Measurements from ENCODE around the gene GRB7. TPM values are rescaled to one million over a fixed set of nuclear protein-coding genes. Genes with fewer than 3 reads are reported as not detected.

The GRB7 gene
- total and polyA plus RNA-seq, 10 donors = 0.04 to 1.9 (median 0.51) TPM; not detected in 1

DNA sequence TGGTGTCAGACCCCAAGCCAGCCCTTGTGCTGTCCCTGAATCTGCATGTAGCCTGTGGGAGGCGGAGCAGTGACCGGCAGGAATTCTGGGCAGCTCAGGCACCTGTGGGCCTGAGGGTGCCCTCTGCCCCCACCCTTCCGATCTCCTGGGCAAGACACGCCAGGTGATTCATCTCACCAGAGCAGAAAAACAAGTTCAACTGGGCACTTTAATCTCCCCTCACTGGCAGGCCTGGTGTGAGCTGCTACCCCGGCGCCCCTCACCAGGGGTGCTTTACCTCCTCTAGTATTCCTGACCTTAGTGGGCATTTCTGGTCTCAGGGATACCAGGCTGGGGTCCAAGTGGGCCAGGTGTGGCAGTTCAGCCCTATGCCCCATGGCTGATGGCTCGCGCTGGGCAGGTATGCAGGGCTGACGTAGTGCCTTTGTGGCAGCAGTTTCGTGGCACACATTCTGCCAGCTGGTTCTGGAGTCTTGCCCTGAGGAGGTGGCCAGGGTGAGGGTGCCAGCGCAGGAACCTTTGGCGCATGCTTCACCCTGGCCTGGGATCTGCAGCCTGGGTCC lies 31.9 kb upstream of the GRB7 start:
- intact Hi-C loops (cut with DNase I; ENCODE audit: low total_unique reads) = no loop called here
- Histone ChIP-seq H3K27me3 (replicated peaks in 1 of 7) (peaks cover 0 to 14% (median 5%) of the 10 kb centered on the region in 7 donors), H3K36me3 (peaks cover 0 to 30% (median 0%) of the 10 kb centered on the region in 6 donors), H3K4me3 (no peak overlapping the region), H3K9me3 (no peaks in the 10 kb centered on the region), H3K4me1 (peaks cover 0 to 15% (median 0%) of the 10 kb centered on the region in 6 donors), H3K27ac (no peak overlapping the region)
- 91 to 97% (median 94%) methylated on average over 4 to 12 of the region's 12 CpGs for WGBS, 5 donors
- DNase-seq = no peak
- TF ChIP-seq, protein P1, sequence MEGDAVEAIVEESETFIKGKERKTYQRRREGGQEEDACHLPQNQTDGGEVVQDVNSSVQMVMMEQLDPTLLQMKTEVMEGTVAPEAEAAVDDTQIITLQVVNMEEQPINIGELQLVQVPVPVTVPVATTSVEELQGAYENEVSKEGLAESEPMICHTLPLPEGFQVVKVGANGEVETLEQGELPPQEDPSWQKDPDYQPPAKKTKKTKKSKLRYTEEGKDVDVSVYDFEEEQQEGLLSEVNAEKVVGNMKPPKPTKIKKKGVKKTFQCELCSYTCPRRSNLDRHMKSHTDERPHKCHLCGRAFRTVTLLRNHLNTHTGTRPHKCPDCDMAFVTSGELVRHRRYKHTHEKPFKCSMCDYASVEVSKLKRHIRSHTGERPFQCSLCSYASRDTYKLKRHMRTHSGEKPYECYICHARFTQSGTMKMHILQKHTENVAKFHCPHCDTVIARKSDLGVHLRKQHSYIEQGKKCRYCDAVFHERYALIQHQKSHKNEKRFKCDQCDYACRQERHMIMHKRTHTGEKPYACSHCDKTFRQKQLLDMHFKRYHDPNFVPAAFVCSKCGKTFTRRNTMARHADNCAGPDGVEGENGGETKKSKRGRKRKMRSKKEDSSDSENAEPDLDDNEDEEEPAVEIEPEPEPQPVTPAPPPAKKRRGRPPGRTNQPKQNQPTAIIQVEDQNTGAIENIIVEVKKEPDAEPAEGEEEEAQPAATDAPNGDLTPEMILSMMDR (IDR thresholded peaks at IDR 0.05 in 8 of 11, conservative IDR thresholded peaks at IDR 0.05 in 3 of 11) = no peak

DNA sequence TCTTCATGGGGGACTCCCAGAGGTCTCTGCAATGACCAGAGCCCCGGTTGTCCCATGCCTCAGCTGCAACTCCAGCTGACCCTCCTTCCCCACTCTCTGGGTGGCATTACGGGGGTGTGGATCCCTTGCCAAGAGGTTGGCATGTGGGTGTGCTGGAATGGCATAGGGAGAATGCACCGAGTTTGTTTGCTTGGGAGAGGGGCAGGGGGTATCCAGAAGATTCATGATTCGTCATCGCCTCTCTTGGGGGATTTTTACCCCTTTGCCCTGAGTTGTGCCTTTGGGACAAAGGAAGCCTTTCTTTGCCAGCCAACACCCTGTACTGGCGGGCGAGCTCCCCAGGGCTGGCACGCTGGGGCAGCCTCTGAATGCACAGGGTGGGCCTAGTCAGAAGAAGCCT lies 31.4 kb upstream of the GRB7 start:
- no peak for DNase-seq

DNA sequence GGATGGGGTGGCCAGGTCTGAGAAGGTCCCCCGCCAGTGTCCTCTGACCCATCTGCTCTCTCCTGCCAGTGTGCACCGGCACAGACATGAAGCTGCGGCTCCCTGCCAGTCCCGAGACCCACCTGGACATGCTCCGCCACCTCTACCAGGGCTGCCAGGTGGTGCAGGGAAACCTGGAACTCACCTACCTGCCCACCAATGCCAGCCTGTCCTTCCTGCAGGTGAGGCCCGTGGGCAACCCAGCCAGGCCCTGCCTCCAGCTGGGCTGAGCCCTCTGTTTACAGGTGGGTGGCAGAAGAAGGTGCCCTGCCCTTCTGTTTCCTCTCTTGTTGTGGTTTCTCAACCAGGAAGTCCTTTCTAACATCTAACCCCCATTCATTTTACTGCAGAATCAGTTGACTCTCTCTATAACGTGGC lies 30.8 kb upstream of the GRB7 start:
- DNase-seq = no peak
- Histone ChIP-seq H3K36me3 (peaks cover 0 to 34% (median 0%) of the 10 kb centered on the region in 6 donors), H3K27me3 (replicated peaks in 1 of 7) (peaks cover 0 to 3% (median 0%) of the 10 kb centered on the region in 7 donors), H3K9me3 (no peaks in the 10 kb centered on the region), H3K27ac (no peak overlapping the region), H3K4me1 (peaks cover 0 to 10% (median 0%) of the 10 kb centered on the region in 6 donors), H3K4me3 (no peak overlapping the region)
- TF ChIP-seq POLR2AphosphoS5 (IDR thresholded peaks at IDR 0.05) = no peak
- TF ChIP-seq POLR2A (IDR thresholded peaks at IDR 0.05) = no peak
- TF ChIP-seq, protein P1 (IDR thresholded peaks at IDR 0.05 in 8 of 11, conservative IDR thresholded peaks at IDR 0.05 in 3 of 11) = no peak
- intact Hi-C loops (cut with DNase I; ENCODE audit: low total_unique reads) = no loop called here
- WGBS, 5 donors = 62 to 80% (median 78%) methylated on average over 4 to 7 of the region's 7 CpGs

More for the DNA sequence above, 31.4 kb upstream of the GRB7 start:
- H3K36me3 ChIP-seq = peaks cover 0 to 30% (median 0%) of the 10 kb centered on the region in 6 donors
- intact Hi-C loops (cut with DNase I; ENCODE audit: low total_unique reads) = no loop called here
- peaks cover 0 to 9% (median under 1%) of the 10 kb centered on the region in 7 donors for H3K27me3 ChIP-seq (replicated peaks in 1 of 7)
- TF ChIP-seq POLR2A (IDR thresholded peaks at IDR 0.05) (no peak), POLR2AphosphoS5 (IDR thresholded peaks at IDR 0.05) (no peak)
- TF ChIP-seq, protein P1 (IDR thresholded peaks at IDR 0.05 in 8 of 11, conservative IDR thresholded peaks at IDR 0.05 in 3 of 11) = no peak
- no peak overlapping the region for H3K4me3 ChIP-seq
- H3K27ac ChIP-seq = no peak overlapping the region
- peaks cover 0 to 12% (median 0%) of the 10 kb centered on the region in 6 donors for H3K4me1 ChIP-seq
- no peaks in the 10 kb centered on the region for H3K9me3 ChIP-seq
- 84 to 96% (median 90%) methylated on average over 8 of the region's 8 CpGs for WGBS, 5 donors

DNA sequence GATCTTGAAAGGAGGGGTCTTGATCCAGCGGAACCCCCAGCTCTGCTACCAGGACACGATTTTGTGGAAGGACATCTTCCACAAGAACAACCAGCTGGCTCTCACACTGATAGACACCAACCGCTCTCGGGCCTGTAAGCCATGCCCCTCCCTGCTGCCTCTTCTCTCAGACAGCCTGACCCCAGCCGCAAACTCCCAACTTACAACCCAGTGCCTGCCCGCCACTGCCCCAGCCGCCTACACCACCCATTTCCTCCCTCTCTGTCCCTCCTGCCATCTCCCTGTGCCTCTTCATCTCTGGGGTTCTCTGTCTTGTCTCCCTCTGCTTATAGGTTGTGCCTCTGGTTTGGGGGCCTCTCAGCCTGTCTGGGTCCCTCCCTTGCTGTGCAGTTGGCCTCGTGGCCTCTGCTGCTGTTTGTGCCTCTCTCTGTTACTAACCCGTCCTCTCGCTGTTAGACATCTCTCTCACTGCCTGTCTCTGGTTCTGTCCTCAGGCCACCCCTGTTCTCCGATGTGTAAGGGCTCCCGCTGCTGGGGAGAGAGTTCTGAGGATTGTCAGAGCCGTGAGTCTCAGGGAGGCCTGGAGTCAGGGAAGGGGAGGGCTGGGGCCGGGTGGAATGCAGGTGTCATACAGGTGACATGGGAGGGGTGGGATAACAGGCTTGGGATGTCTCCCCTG lies 28.3 kb upstream of the GRB7 start:
- TF ChIP-seq, protein P1 (IDR thresholded peaks at IDR 0.05 in 8 of 11, conservative IDR thresholded peaks at IDR 0.05 in 3 of 11) = no peak
- TF ChIP-seq POLR2A (IDR thresholded peaks at IDR 0.05) (no peak), POLR2AphosphoS5 (IDR thresholded peaks at IDR 0.05) (no peak)
- no peak overlapping the region for H3K27ac ChIP-seq
- peaks cover 0 to 10% (median 0%) of the 10 kb centered on the region in 6 donors for H3K4me1 ChIP-seq
- H3K4me3 ChIP-seq = no peak overlapping the region
- H3K36me3 ChIP-seq = peaks cover 0 to 45% (median 0%) of the 10 kb centered on the region in 6 donors
- WGBS, 5 donors = 77 to 87% (median 83%) methylated on average over 13 to 14 of the region's 14 CpGs
- H3K9me3 ChIP-seq = no peaks in the 10 kb centered on the region
- no peak for DNase-seq
- no peaks in the 10 kb centered on the region for H3K27me3 ChIP-seq (replicated peaks in 1 of 7)
- intact Hi-C loops (cut with DNase I; ENCODE audit: low total_unique reads) = no loop called here

Data from spleen (tissue), 11 donors.